ENCODE results near the gene RPS14.

DNA sequence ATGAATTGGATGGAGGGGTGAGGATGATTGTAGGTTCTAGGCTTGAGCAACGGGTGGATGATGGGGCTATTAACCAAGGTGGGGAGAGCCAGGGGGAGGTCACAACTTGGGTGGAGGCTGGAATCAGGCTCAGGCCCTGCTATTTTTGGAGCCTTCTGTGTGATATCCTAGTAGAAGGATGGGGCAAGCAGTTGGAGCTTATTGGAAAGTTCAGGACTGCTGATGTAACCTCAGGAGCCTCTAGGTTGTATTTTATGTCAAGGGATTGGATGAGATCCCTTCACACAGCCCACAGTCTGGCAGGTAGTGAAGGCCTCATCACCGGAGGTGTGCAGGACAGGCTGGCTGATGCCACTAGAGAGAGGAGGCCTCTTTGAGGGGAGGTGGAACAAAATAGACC lies 11.2 kb upstream of the RPS14 start:
- TF ChIP-seq, protein P1, sequence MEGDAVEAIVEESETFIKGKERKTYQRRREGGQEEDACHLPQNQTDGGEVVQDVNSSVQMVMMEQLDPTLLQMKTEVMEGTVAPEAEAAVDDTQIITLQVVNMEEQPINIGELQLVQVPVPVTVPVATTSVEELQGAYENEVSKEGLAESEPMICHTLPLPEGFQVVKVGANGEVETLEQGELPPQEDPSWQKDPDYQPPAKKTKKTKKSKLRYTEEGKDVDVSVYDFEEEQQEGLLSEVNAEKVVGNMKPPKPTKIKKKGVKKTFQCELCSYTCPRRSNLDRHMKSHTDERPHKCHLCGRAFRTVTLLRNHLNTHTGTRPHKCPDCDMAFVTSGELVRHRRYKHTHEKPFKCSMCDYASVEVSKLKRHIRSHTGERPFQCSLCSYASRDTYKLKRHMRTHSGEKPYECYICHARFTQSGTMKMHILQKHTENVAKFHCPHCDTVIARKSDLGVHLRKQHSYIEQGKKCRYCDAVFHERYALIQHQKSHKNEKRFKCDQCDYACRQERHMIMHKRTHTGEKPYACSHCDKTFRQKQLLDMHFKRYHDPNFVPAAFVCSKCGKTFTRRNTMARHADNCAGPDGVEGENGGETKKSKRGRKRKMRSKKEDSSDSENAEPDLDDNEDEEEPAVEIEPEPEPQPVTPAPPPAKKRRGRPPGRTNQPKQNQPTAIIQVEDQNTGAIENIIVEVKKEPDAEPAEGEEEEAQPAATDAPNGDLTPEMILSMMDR (conservative IDR thresholded peaks at IDR 0.05; ENCODE audit: low read depth, low read length) = no peak
- TF ChIP-seq EZH2 (IDR thresholded peaks at IDR 0.05; ENCODE audit: borderline replicate concordance, low read depth, low read length, poor library complexity, severe bottlenecking) = no peak
